IPS-18a (cell line): ENCODE data around the gene CXorf58.

Experiments
- H3K27ac ChIP-seq: one replicate; pipeline ENCODE4 v1.5.1; 2013; ENCODE audit warnings: low read length
- H3K27me3 ChIP-seq: one replicate; pipeline ENCODE4 v1.6.1; 2013; ENCODE audit warnings: mild to moderate bottlenecking, low read length; ENCODE audit not compliant: control insufficient read depth, insufficient read depth
- H3K36me3 ChIP-seq: one replicate; pipeline ENCODE4 v1.6.1; 2013; ENCODE audit warnings: low read depth, low read length; ENCODE audit not compliant: control insufficient read depth
- H3K4me1 ChIP-seq: one replicate; pipeline ENCODE4 v1.6.1; 2013; ENCODE audit warnings: low read depth, low read length; ENCODE audit not compliant: control insufficient read depth
- H3K4me3 ChIP-seq: one replicate; pipeline ENCODE4 v1.5.1; 2013; ENCODE audit warnings: low read length
- H3K9ac ChIP-seq: one replicate; pipeline ENCODE4 v1.6.1; 2013; ENCODE audit warnings: mild to moderate bottlenecking, low read length, moderate library complexity
- H3K9me3 ChIP-seq: one replicate; pipeline ENCODE4 v1.6.1; 2013; ENCODE audit warnings: low read depth, low read length; ENCODE audit not compliant: control insufficient read depth

Gene CXorf58

GRCh38 chrX:23902419-23902818, 5.4 kb upstream of the CXorf58 start:
- Histone ChIP-seq H3K27me3 (no peaks in the 10 kb centered on the region), H3K4me3 (no peak overlapping the region), H3K36me3 (no peaks in the 10 kb centered on the region), H3K4me1 (peaks cover 43% of the 10 kb centered on the region), H3K9me3 (no peaks in the 10 kb centered on the region), H3K9ac (no peak overlapping the region), H3K27ac (no peak overlapping the region)

- no peak overlapping the region for H3K9ac ChIP-seq
- H3K27me3 ChIP-seq, result no peaks in the 10 kb centered on the region
- peaks cover 42% of the 10 kb centered on the region for H3K4me1 ChIP-seq
- no peak overlapping the region for H3K4me3 ChIP-seq
- H3K36me3 ChIP-seq, result no peaks in the 10 kb centered on the region
- H3K27ac ChIP-seq, result no peak overlapping the region
- no peaks in the 10 kb centered on the region for H3K9me3 ChIP-seq
Measured at GRCh38 chrX:23904096-23904495, 3.7 kb upstream of the CXorf58 start.

- H3K9me3 ChIP-seq, result no peaks in the 10 kb centered on the region
- H3K4me3 ChIP-seq, result peak overlapping the region; percentile 87
- no peaks in the 10 kb centered on the region for H3K36me3 ChIP-seq
- H3K9ac ChIP-seq, result peak overlapping the region; percentile 96
- H3K27ac ChIP-seq, result peak overlapping the region; percentile 94
- H3K4me1 ChIP-seq, result peaks cover 19% of the 10 kb centered on the region
- no peaks in the 10 kb centered on the region for H3K27me3 ChIP-seq
Measured at GRCh38 chrX:23907111-23907497, 702 bp upstream of the CXorf58 start.

- Histone ChIP-seq H3K4me3 (peak overlapping the region; percentile 87), H3K9ac (peak overlapping the region; percentile 96), H3K9me3 (no peaks in the 10 kb centered on the region), H3K27me3 (no peaks in the 10 kb centered on the region), H3K4me1 (peaks cover 15% of the 10 kb centered on the region), H3K27ac (peak overlapping the region; percentile 67), H3K36me3 (no peaks in the 10 kb centered on the region)
Measured at GRCh38 chrX:23908219-23909004, 606 bp downstream of the CXorf58 start.

- H3K27me3 ChIP-seq, result no peaks in the 10 kb centered on the region
- no peak overlapping the region for H3K4me3 ChIP-seq
- peaks cover 10% of the 10 kb centered on the region for H3K4me1 ChIP-seq
- no peaks in the 10 kb centered on the region for H3K9me3 ChIP-seq
- no peak overlapping the region for H3K9ac ChIP-seq
- no peaks in the 10 kb centered on the region for H3K36me3 ChIP-seq
- no peak overlapping the region for H3K27ac ChIP-seq
Measured at GRCh38 chrX:23911126-23911835, 3.5 kb downstream of the CXorf58 start.

- H3K27ac ChIP-seq, result no peak overlapping the region
- no peaks in the 10 kb centered on the region for H3K27me3 ChIP-seq
- no peaks in the 10 kb centered on the region for H3K9me3 ChIP-seq
- no peaks in the 10 kb centered on the region for H3K36me3 ChIP-seq
- H3K9ac ChIP-seq, result no peak overlapping the region
- no peak overlapping the region for H3K4me3 ChIP-seq
- H3K4me1 ChIP-seq, result no peaks in the 10 kb centered on the region
Measured at GRCh38 chrX:23919148-23919547, 11.3 kb downstream of the CXorf58 start.

- Histone ChIP-seq H3K9me3 (no peaks in the 10 kb centered on the region), H3K27ac (no peak overlapping the region), H3K4me3 (no peak overlapping the region), H3K9ac (no peak overlapping the region), H3K4me1 (no peaks in the 10 kb centered on the region), H3K36me3 (no peaks in the 10 kb centered on the region), H3K27me3 (no peaks in the 10 kb centered on the region)
Measured at GRCh38 chrX:23919706-23920320, 12.0 kb downstream of the CXorf58 start.

GRCh38 chrX:23926015-23926414, 18.2 kb downstream of the CXorf58 start:
- Histone ChIP-seq H3K4me3 (no peak overlapping the region), H3K36me3 (no peaks in the 10 kb centered on the region), H3K4me1 (no peaks in the 10 kb centered on the region), H3K9me3 (no peaks in the 10 kb centered on the region), H3K27me3 (no peaks in the 10 kb centered on the region), H3K9ac (no peak overlapping the region), H3K27ac (no peak overlapping the region)

- H3K9me3 ChIP-seq, result no peaks in the 10 kb centered on the region
- peaks cover under 1% of the 10 kb centered on the region for H3K4me1 ChIP-seq
- H3K9ac ChIP-seq, result no peak overlapping the region
- no peaks in the 10 kb centered on the region for H3K36me3 ChIP-seq
- H3K4me3 ChIP-seq, result no peak overlapping the region
- H3K27me3 ChIP-seq, result no peaks in the 10 kb centered on the region
- no peak overlapping the region for H3K27ac ChIP-seq
Measured at GRCh38 chrX:23930894-23931604, 23.2 kb downstream of the CXorf58 start.

GRCh38 chrX:23932046-23932445, 24.2 kb downstream of the CXorf58 start:
- no peaks in the 10 kb centered on the region for H3K9me3 ChIP-seq
- no peak overlapping the region for H3K9ac ChIP-seq
- no peaks in the 10 kb centered on the region for H3K36me3 ChIP-seq
- H3K27me3 ChIP-seq, result no peaks in the 10 kb centered on the region
- H3K27ac ChIP-seq, result no peak overlapping the region
- H3K4me1 ChIP-seq, result peaks cover 4% of the 10 kb centered on the region
- no peak overlapping the region for H3K4me3 ChIP-seq

GRCh38 chrX:23935106-23935505, 27.3 kb downstream of the CXorf58 start:
- no peaks in the 10 kb centered on the region for H3K9me3 ChIP-seq
- no peaks in the 10 kb centered on the region for H3K36me3 ChIP-seq
- H3K27ac ChIP-seq, result no peak overlapping the region
- H3K4me3 ChIP-seq, result no peak overlapping the region
- no peaks in the 10 kb centered on the region for H3K27me3 ChIP-seq
- H3K9ac ChIP-seq, result no peak overlapping the region
- peaks cover 4% of the 10 kb centered on the region for H3K4me1 ChIP-seq
